Esophagus muscularis mucosa (tissue), 4 donors: Measurements from ENCODE around the gene DNAJC27.

Source experiments
- EP300 ChIP-seq: sonication (generic); formaldehyde crosslinking; IDR thresholded peaks from one replicate; pipeline ENCODE4 v1.6.1; 2017; ENCODE audit warnings: antibody characterized with exemption
- POLR2A ChIP-seq: fragments of 450-650 bp; IDR thresholded peaks from one replicate; pipeline ENCODE4 v1.6.1; 2017; ENCODE audit warnings: antibody characterized with exemption, moderate library complexity, mild to moderate bottlenecking, low read depth
- POLR2AphosphoS5 ChIP-seq, 2 donors: sonication (generic); formaldehyde crosslinking; IDR thresholded peaks; one replicate each; pipeline ENCODE4 v1.6.1; 2017; ENCODE audit warnings: antibody characterized with exemption in 2 of 2
- TF ChIP-seq, protein P1 (sequence below), 3 experiments: fragments of 200-600 bp in 2 of 3; fragments of 450-650 bp in 1 of 3; sonication (generic) in 2 of 3; IDR thresholded peaks; one replicate each; pipeline ENCODE4 v1.5.1; 2017 to 2019; ENCODE audit warnings: antibody characterized with exemption in 3 of 3, mild to moderate bottlenecking in 2 of 3, moderate library complexity in 1 of 3

DNA sequence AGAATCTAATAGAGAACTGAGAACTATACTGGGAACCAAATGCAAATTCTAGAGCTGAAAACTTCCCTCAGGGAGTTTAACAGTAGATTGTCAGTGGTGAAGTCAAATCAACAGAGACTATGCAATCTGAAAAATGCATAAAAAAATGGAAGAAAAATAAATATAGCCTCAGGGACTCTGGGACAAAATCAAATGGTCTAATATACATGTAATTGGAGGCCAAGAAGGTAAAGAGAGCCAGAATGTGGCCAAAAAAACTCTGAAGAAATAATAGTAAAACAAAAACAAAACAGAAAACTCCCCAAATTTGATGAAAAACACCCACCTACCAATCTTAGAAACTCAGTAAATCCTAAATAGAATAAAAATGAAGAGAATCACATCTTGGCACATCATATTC is 16.5 kb downstream of the DNAJC27 start:
- TF ChIP-seq, protein P1, sequence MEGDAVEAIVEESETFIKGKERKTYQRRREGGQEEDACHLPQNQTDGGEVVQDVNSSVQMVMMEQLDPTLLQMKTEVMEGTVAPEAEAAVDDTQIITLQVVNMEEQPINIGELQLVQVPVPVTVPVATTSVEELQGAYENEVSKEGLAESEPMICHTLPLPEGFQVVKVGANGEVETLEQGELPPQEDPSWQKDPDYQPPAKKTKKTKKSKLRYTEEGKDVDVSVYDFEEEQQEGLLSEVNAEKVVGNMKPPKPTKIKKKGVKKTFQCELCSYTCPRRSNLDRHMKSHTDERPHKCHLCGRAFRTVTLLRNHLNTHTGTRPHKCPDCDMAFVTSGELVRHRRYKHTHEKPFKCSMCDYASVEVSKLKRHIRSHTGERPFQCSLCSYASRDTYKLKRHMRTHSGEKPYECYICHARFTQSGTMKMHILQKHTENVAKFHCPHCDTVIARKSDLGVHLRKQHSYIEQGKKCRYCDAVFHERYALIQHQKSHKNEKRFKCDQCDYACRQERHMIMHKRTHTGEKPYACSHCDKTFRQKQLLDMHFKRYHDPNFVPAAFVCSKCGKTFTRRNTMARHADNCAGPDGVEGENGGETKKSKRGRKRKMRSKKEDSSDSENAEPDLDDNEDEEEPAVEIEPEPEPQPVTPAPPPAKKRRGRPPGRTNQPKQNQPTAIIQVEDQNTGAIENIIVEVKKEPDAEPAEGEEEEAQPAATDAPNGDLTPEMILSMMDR (IDR thresholded peaks at IDR 0.05): no peak
- no peak for TF ChIP-seq EP300
- no peak for TF ChIP-seq POLR2AphosphoS5 (IDR thresholded peaks at IDR 0.05)
- TF ChIP-seq POLR2A: no peak
